Small intestine (tissue), 7 donors: Measurements from ENCODE around the gene TTC19. TPM values are rescaled to one million over a fixed set of nuclear protein-coding genes. Genes with fewer than 3 reads are reported as not detected.

Source experiments
- DNase-seq, 2 donors: peaks; one replicate each; pipeline versions ENCODE4 v3.0.0 to v3.0.0-alpha.2; 2013
- FAIRE-seq: peaks from 2 replicates; lab custom pipeline; 2012; peaks lifted over from hg19 to GRCh38; lab: Jason Lieb, UNC
- H3K27ac ChIP-seq, 3 donors: one replicate each; pipeline ENCODE4 v1.5.1; 2013; ENCODE audit warnings: low read length in 2 of 3, mild to moderate bottlenecking in 2 of 3, control low read depth in 1 of 3, inconsistent platforms in 1 of 3, low read depth in 1 of 3, moderate library complexity in 1 of 3
- H3K27me3 ChIP-seq, 3 donors: one replicate each; pipeline ENCODE4 v1.6.1; 2013; ENCODE audit warnings: low read length in 3 of 3, inconsistent platforms in 1 of 3; ENCODE audit not compliant: control insufficient read depth in 3 of 3, insufficient read depth in 3 of 3
- H3K36me3 ChIP-seq, 3 donors: one replicate each; pipeline ENCODE4 v1.6.1; 2013; ENCODE audit warnings: low read length in 3 of 3, inconsistent platforms in 1 of 3, low read depth in 1 of 3, mild to moderate bottlenecking in 1 of 3, moderate library complexity in 1 of 3; ENCODE audit not compliant: control insufficient read depth in 3 of 3, insufficient read depth in 2 of 3
- H3K4me1 ChIP-seq, 3 donors: one replicate each; pipeline ENCODE4 v1.6.1; 2013; ENCODE audit warnings: low read length in 2 of 3, inconsistent platforms in 1 of 3, low read depth in 1 of 3, mild to moderate bottlenecking in 1 of 3, moderate library complexity in 1 of 3; ENCODE audit not compliant: control insufficient read depth in 3 of 3, insufficient read depth in 2 of 3
- H3K4me3 ChIP-seq, 3 donors: one replicate each; pipeline ENCODE4 v1.5.1; 2013; ENCODE audit warnings: low read length in 3 of 3, control low read depth in 1 of 3, inconsistent platforms in 1 of 3, low read depth in 1 of 3, mild to moderate bottlenecking in 1 of 3, moderate library complexity in 1 of 3
- H3K9me3 ChIP-seq, 2 donors: one replicate each; pipeline ENCODE4 v1.6.1; 2013; ENCODE audit warnings: low read depth in 1 of 2, low read length in 1 of 2; ENCODE audit not compliant: control insufficient read depth in 2 of 2, insufficient read depth in 1 of 2
- WGBS, 3 donors: extraction: QIAGEN DNeasy Blood & Tissue Kit; methylation state at CpG; one replicate each; pipeline ENCODE4 v1.1.7; 2013; 5-methylcytosine and 5-hydroxymethylcytosine counted together
- polyA plus RNA-seq, 4 donors: library from polyadenylated mRNA; stranded (reverse) in 3 of 4; unstranded in 1 of 4; fragments of 200-250 nt in 3 of 4; fragments of 120-200 nt in 1 of 4; gene quantifications; one replicate each; pipeline versions ENCODE4 v1.2.1 to v1.2.3, GENCODE V29; 2013
- donor health status: healthy with polysubstance abuse.
- donor health status: control.
- donor health status: control.
- donor health status: Bipolar disorder and iron deficiency.
- donor health status: healthy.

Gene TTC19
- polyA plus RNA-seq, 4 donors = 28.9 to 57.1 (median 35.7) TPM

DNA sequence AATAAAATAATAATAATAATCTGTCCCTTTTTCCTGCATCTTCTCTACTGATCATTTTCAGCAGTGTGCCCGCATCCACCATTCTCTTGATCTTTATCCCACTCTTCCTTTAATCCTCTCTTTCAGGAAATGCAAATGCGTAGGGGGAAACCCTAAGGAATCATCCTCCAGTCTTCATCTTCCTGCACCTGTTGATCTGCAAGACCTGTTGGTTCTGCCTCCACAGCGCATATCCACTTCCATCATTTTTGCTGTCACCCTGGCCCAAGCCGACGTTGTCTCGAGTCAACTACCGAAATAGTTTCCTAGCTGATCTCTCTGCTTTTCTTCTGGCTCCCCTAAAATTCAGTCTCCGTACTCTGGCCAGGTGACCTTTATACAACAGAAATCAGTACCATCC lies 30.2 kb upstream of the TTC19 start:
- WGBS, 3 donors = 95 to 97% (median 96%) methylated on average over 8 of the region's 8 CpGs
- no peak for FAIRE-seq
- Histone ChIP-seq H3K27me3 (no peaks in the 10 kb centered on the region), H3K4me3 (no peak overlapping the region), H3K36me3 (peaks cover 0 to 6% (median 0%) of the 10 kb centered on the region in 3 donors), H3K9me3 (no peaks in the 10 kb centered on the region), H3K27ac (no peak overlapping the region), H3K4me1 (peaks cover 0 to 9% (median 0%) of the 10 kb centered on the region in 3 donors)
- no peak for DNase-seq

- no peak overlapping the region for H3K4me3 ChIP-seq
- DNase-seq = no peak
- peaks cover 0 to 9% (median 0%) of the 10 kb centered on the region in 3 donors for H3K4me1 ChIP-seq
- no peak for FAIRE-seq
- peaks cover 0 to 13% (median 0%) of the 10 kb centered on the region in 3 donors for H3K36me3 ChIP-seq
- no peaks in the 10 kb centered on the region for H3K9me3 ChIP-seq
- no peak overlapping the region for H3K27ac ChIP-seq
- no peaks in the 10 kb centered on the region for H3K27me3 ChIP-seq
- WGBS, 3 donors = 62 to 86% (median 84%) methylated on average over 2 of the region's 2 CpGs
Observed at GRCh38 chr17:15970500-15970899, 29.1 kb upstream of the TTC19 start.

GRCh38 chr17:15971098-15971678 lies 28.4 kb upstream of the TTC19 start:
- no peak for FAIRE-seq
- WGBS, 3 donors = 80 to 82% (median 80%) methylated on average over 5 of the region's 5 CpGs
- Histone ChIP-seq H3K4me1 (peaks cover 0 to 9% (median 0%) of the 10 kb centered on the region in 3 donors), H3K27me3 (no peaks in the 10 kb centered on the region), H3K9me3 (no peaks in the 10 kb centered on the region), H3K4me3 (no peak overlapping the region), H3K27ac (no peak overlapping the region), H3K36me3 (peaks cover 0 to 15% (median 0%) of the 10 kb centered on the region in 3 donors)
- no peak for DNase-seq

DNA sequence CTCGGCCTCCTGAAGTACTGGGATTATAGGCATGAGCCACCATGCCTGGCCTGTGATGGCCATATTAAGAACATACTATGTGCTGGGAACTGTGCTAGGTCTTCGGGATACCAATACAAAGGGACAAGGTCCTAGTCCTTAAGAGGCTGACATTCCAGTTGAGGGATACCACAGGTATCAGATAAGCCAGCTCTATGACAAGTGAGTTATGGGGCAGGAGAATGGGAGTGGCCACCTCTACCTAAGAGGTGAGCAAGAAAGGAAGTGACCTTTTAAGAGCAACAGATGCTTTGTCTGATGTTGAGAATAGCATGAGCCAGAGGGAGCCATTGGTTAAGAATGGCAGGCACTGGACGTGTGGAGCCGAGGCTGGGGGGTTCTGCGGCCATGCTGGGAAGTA lies 27.7 kb upstream of the TTC19 start:
- Histone ChIP-seq H3K27ac (no peak overlapping the region), H3K27me3 (no peaks in the 10 kb centered on the region), H3K4me3 (no peak overlapping the region), H3K4me1 (peaks cover 0 to 3% (median 0%) of the 10 kb centered on the region in 3 donors), H3K36me3 (peaks cover 0 to 15% (median 3%) of the 10 kb centered on the region in 3 donors), H3K9me3 (no peaks in the 10 kb centered on the region)
- FAIRE-seq (no peak), DNase-seq (no peak)
- 90 to 97% (median 96%) methylated on average over 5 of the region's 5 CpGs for WGBS, 3 donors

DNA sequence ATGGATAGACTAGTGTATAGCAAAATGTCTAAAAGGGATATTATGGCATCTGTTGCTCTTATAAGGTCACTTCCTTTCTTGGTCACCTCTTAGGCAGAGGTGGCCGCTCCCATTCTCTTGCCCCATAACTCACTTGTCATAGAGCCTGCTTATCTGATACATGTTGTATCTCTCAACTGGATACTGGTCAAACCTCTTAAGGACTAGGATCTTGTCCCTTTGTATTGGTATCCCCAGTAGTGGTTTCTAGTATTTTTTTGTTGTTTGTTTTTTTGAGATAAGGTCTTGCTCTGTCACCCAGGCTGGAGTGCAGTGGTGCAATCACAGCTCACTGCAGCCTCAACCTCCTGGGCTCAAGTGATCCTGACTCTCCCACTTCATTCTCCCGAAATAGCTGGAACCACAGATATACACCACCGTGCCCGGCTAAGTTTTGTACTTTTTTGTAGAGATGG lies 27.1 kb upstream of the TTC19 start:
- Histone ChIP-seq H3K4me3 (no peak overlapping the region), H3K36me3 (peaks cover 0 to 18% (median 3%) of the 10 kb centered on the region in 3 donors), H3K9me3 (no peaks in the 10 kb centered on the region), H3K27ac (no peak overlapping the region), H3K4me1 (no peaks in the 10 kb centered on the region), H3K27me3 (no peaks in the 10 kb centered on the region)
- DNase-seq = no peak
- 96 to 99% (median 97%) methylated on average over 4 of the region's 4 CpGs for WGBS, 3 donors
- FAIRE-seq = no peak

DNA sequence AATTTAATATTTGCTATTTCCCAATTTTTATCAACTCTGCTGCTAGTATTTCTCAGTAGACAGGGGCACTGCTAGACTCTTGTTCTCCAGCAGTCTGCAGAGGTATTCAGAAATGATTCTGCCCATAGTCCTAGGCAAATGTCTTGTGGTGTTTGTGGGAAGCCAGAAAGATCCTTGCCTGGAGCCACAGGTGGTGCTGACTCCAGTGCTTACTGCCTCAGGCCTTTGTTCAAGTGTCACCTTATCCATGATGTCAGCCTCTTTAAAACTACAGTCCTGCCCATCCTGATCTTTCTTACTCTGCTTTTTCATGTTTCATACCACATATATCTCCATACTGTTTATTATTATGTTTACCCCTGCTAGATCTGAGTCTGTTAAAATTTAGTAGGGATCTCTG lies 26.6 kb upstream of the TTC19 start:
- peaks cover 4 to 18% (median 6%) of the 10 kb centered on the region in 3 donors for H3K36me3 ChIP-seq
- no peaks in the 10 kb centered on the region for H3K27me3 ChIP-seq
- no peaks in the 10 kb centered on the region for H3K9me3 ChIP-seq
- H3K4me3 ChIP-seq = no peak overlapping the region
- H3K4me1 ChIP-seq = no peaks in the 10 kb centered on the region
- DNase-seq (no peak), FAIRE-seq (no peak)
- no peak overlapping the region for H3K27ac ChIP-seq

- FAIRE-seq = no peak
- Histone ChIP-seq H3K27me3 (no peaks in the 10 kb centered on the region), H3K27ac (no peak overlapping the region), H3K4me3 (no peak overlapping the region), H3K4me1 (no peaks in the 10 kb centered on the region), H3K9me3 (no peaks in the 10 kb centered on the region), H3K36me3 (peaks cover 5 to 23% (median 6%) of the 10 kb centered on the region in 3 donors)
- WGBS, 3 donors = 84 to 88% (median 86%) methylated on average over 6 of the region's 6 CpGs
- DNase-seq = no peak
Observed at GRCh38 chr17:15973834-15974233, 25.8 kb upstream of the TTC19 start.

DNA sequence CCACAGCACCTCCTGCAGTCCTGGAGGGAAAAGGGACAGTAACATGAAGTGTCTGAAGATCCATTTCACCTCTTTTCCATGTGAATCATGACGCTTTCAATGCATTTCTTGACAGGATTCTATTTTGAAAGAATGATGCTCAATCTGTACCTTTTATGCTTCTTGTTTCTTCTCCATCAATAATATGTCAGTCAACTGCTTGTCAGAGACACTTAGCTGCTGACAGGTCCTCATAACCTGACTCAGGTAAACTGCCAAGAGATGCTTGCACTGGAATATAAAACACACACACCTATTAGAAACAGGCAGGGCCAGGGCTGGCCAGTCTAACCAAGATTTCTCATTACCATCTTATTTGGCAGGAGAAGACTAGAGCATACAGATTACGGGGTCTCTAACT lies 21.7 kb upstream of the TTC19 start:
- no peak overlapping the region for H3K27ac ChIP-seq
- H3K36me3 ChIP-seq = peaks cover 7 to 27% (median 13%) of the 10 kb centered on the region in 3 donors
- no peak for FAIRE-seq
- WGBS, 3 donors = 95 to 100% (median 97%) methylated on average over 2 of the region's 2 CpGs
- DNase-seq = no peak
- H3K4me1 ChIP-seq = peaks cover 0 to 6% (median 0%) of the 10 kb centered on the region in 3 donors
- H3K4me3 ChIP-seq = no peak overlapping the region
- H3K9me3 ChIP-seq = no peaks in the 10 kb centered on the region
- no peaks in the 10 kb centered on the region for H3K27me3 ChIP-seq

- Histone ChIP-seq H3K4me3 (no peak overlapping the region), H3K36me3 (peaks cover 7 to 29% (median 13%) of the 10 kb centered on the region in 3 donors), H3K9me3 (no peaks in the 10 kb centered on the region), H3K4me1 (peaks cover 0 to 6% (median 0%) of the 10 kb centered on the region in 3 donors), H3K27me3 (no peaks in the 10 kb centered on the region), H3K27ac (no peak overlapping the region)
- DNase-seq (no peak), FAIRE-seq (no peak)
- WGBS, 3 donors = 89 to 96% (median 92%) methylated on average over 1 of the region's 1 CpG
Observed at GRCh38 chr17:15978606-15979005, 21.0 kb upstream of the TTC19 start.
